Esophagus squamous epithelium (tissue), 4 donors: ENCODE data around the gene SFMBT1.

Source experiments
- CTCF ChIP-seq, 6 experiments: fragments of 450-650 bp in 4 of 6; fragments of 200-600 bp in 2 of 6; sonication (generic) in 2 of 6; IDR thresholded peaks; one replicate each; pipeline ENCODE4 v1.5.1; 2016 to 2019; ENCODE audit warnings: antibody characterized with exemption in 6 of 6, mild to moderate bottlenecking in 4 of 6, moderate library complexity in 4 of 6
- POLR2A ChIP-seq, 4 donors: fragments of 450-650 bp; IDR thresholded peaks; one replicate each; pipeline ENCODE4 v1.6.1; 2017; ENCODE audit warnings: antibody characterized with exemption in 4 of 4, mild to moderate bottlenecking in 4 of 4, moderate library complexity in 3 of 4

- TF ChIP-seq POLR2A (IDR thresholded peaks at IDR 0.05) (no peak), CTCF (IDR thresholded peaks at IDR 0.05) (no peak)
Observed at GRCh38 chr3:52871761-52872160, 174.1 kb downstream of the SFMBT1 start.
